Measurements from ENCODE around the gene DIPK2A.

Gene DIPK2A, protein sequence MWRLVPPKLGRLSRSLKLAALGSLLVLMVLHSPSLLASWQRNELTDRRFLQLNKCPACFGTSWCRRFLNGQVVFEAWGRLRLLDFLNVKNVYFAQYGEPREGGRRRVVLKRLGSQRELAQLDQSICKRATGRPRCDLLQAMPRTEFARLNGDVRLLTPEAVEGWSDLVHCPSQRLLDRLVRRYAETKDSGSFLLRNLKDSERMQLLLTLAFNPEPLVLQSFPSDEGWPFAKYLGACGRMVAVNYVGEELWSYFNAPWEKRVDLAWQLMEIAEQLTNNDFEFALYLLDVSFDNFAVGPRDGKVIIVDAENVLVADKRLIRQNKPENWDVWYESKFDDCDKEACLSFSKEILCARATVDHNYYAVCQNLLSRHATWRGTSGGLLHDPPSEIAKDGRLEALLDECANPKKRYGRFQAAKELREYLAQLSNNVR

GRCh38 chr3:143971359-143972154 is at the start of gene DIPK2A:
TSS of gene DIPK2A (plus strand) at chr3:143971823. CDS start at chr3:143972333, 510 bp downstream.
- peak; percentile 94 for DNase-seq (ENCODE audit: low read depth)

DNA sequence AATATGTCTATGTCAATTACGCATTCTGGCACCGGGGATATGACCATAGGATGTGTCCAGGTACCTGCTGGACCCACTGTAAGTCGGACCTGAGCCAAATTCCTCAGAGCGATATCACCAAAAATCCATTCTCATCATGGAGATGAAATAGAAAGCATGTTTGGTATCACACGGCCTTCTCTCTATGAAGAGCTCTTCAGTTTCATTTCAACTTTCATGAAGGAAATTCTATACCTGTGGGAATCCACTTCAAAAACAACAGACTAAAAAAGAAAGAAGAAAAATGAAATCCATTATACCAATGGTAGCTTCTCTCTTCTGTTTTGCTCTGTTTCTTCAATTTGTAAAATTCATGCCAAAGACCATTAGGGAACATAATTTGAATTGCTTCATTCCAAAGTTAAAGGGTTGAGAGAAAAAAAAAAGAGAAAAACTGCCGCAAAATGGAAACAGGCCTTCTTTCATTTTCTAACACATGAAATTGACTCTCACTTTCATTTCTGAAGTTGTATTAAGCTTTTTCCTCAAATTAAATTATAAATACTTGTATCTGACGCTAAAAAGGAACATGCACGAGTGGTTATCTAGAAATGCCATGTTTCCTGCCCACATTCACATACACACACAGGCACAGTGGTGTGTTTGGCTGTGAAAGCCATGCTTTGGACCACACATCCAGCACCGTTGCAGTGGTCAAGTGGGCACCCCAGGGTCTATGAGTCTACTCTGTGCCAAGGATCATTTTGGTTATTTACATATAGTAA is 46.9 kb upstream of the DIPK2A start:
- no peak for DNase-seq (ENCODE audit: low read depth)

GRCh38 chr3:143928056-143928455 is 43.6 kb upstream of the DIPK2A start:
- no peak for DNase-seq (ENCODE audit: low read depth)

GRCh38 chr3:143928541-143929255 is 42.9 kb upstream of the DIPK2A start:
- no peak for DNase-seq (ENCODE audit: low read depth)

- DNase-seq (ENCODE audit: low read depth), result no peak
Observed at GRCh38 chr3:143934791-143935190, 36.8 kb upstream of the DIPK2A start.

DNA sequence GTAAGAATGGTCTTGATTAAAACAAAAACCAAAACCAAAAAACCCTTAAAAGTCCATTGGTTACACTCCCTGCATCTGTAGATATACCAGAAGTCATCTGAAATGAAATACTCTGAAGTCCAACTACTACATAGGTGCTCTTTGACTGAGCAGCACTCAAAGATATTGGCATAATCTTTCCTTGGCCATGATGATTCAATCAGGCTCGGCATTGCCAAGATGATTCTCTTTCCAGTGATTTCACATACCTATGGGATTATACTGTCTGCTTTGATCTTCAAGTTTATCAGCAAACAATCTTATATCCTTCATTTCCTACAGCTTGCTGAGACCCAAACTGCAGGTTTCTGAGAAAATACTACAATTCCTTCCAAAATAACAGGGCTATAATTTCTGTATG is 35.9 kb upstream of the DIPK2A start:
- no peak for DNase-seq (ENCODE audit: low read depth)

DNA sequence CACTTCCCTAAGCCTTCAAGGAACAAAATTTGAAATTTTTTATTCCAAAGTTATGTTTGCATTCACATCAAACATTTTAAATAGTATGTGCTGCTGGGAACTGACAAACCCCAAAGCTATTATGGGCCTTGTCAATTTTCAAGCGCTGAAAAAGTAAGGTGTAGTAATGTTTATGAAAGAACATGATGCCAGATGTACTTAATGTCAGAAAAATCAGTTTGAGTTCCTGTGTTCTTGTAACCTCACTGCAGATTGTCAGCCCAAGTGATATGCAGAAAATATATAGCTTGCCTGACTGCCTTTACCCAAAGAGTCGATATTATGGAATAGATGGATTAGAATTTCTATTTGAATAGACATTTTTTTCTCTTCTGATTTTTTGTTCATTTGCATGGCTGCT is 20.8 kb upstream of the DIPK2A start:
- DNase-seq (ENCODE audit: low read depth), result no peak

DNA sequence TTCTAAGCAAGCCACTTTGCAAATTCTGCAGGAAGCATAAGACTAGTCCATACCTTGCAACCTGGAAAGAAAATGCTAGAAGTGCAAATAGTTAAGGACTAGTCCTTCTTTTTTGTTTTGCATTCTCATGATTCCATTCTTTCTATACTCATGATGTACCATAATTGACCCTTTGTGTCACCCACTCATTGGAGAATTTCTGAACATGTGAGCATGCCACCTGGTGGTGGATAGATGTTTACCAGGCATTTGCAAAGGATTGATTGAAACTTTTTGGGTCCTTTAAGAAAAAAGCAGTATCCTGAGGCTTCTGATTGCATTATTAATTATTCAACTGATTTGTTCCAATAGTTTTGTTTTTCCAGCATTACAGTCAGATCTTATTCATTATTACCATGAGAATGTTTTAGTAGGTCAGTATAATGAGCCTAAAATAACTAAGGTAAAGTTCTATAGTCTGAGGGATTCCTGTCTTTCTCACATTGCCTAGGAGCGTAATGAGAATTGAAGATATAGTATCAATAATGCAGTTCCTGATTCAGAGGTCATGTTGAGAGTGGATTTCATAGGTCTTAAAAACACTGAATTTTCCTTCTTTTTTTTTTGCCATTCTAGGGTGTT is 20.2 kb upstream of the DIPK2A start:
- DNase-seq (ENCODE audit: low read depth), result no peak

DNA sequence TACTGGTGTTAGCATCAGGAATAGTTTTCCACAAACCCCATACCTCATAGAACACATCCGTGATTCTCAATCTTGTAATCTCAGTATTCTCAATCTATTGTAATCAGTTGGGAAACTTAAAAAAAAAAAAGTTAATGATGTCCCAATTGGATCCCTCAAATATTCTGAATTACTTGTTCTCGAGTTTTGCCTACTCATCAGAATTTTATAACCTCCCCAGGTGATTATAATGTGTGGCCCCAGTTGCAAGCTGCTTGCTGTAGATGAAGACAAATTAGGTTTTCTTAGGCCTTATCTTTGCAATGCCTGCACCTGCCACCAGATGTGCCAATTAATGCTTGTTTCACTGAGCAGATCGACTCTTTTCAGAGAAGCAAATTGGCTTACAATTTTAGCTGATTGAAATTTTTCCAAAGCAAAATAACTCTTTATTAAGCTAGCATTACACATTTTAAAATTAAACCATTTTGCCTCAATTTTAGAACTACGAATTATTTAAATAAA is 19.0 kb upstream of the DIPK2A start:
- no peak for DNase-seq (ENCODE audit: low read depth)

GRCh38 chr3:143955113-143955512 is 16.5 kb upstream of the DIPK2A start:
- DNase-seq (ENCODE audit: low read depth), result no peak

- DNase-seq (ENCODE audit: low read depth), result no peak
Observed at GRCh38 chr3:143956838-143957237, 14.8 kb upstream of the DIPK2A start.

DNA sequence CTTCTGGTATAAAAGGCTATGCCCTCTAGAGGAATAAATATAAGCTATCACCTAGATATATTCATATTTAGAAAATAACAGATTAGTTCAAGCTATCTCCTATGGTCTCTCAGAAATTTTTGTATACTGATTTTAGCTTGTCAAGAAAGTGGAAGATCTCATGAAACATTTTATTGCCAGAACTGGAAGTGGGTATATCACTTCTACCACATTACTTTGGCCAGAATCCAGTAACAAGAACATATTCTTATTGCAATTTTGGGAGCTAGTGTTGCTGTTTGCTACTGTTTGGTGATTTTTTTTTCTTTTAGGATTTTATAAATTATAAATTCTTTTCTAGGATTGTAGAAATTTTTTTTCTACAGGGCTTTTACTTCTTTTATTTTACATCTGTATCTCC is 14.2 kb upstream of the DIPK2A start:
- no peak for DNase-seq (ENCODE audit: low read depth)

DNA sequence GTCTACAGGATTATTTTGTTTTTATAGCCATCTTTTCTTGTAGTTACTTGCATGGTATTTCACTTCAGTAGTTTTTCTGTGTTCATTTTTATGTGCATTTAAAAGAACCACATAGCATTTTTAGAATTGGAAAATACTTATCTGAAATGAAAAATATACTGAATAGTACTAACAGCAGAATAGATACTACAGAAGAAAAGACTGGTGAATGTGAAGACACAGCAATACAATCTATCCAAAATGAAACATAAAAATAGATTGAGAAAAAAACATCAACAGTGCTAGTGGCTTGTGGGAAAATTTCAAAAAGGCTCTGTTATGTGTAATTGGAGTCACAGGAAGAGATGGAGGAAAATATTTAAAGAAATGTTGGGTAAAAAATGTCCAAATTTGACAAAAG is 12.7 kb upstream of the DIPK2A start:
- DNase-seq (ENCODE audit: low read depth), result no peak

- DNase-seq (ENCODE audit: low read depth), result no peak
Observed at GRCh38 chr3:143961342-143961741, 10.3 kb upstream of the DIPK2A start.

- no peak for DNase-seq (ENCODE audit: low read depth)
Observed at GRCh38 chr3:143963946-143964345, 7.7 kb upstream of the DIPK2A start.

DNA sequence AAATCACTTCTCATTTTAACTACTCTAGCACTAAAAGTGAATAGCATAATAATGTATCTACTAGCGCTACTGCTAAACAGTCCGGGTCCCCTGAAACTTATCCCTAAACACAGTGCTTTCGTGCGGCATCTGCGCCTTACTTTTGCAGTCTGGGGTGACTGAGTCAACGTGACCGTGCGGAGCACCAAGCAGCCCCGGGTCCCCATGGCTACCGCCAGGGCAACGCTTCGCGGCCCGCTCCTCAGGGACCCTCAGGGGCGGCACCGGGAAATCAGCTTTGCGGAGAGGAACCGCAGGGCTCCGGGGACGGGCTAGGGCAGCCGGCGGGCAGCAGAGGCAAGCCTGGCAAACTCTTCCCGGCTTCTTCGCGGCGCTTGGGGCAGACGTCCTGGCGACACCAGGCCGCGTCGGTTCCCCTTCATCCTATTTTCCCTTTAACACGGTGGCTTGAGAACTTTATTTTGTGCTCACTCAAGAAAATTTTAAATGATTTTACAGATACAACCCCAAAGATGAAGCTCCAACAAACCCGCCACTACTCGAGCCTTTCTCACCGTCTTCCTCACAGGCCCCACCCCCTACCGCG is 757 bp upstream of the DIPK2A start:
- DNase-seq (ENCODE audit: low read depth), result peak; percentile 52

DNA sequence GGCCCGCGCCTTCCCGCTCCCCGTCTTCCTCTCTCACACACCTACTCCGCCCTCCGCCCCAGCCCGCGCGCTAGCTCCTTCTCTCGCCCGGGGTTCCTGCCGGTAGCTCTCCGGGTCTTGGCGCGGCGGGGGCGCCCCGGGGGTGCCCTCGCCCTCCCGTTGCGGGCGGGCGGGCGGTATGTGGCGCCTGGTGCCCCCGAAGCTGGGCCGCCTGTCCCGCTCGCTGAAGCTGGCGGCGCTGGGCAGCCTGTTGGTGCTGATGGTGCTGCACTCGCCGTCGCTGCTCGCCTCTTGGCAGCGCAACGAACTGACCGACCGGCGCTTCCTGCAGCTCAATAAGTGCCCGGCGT is 507 bp downstream of the DIPK2A start:
- no peak for DNase-seq (ENCODE audit: low read depth)

DNA sequence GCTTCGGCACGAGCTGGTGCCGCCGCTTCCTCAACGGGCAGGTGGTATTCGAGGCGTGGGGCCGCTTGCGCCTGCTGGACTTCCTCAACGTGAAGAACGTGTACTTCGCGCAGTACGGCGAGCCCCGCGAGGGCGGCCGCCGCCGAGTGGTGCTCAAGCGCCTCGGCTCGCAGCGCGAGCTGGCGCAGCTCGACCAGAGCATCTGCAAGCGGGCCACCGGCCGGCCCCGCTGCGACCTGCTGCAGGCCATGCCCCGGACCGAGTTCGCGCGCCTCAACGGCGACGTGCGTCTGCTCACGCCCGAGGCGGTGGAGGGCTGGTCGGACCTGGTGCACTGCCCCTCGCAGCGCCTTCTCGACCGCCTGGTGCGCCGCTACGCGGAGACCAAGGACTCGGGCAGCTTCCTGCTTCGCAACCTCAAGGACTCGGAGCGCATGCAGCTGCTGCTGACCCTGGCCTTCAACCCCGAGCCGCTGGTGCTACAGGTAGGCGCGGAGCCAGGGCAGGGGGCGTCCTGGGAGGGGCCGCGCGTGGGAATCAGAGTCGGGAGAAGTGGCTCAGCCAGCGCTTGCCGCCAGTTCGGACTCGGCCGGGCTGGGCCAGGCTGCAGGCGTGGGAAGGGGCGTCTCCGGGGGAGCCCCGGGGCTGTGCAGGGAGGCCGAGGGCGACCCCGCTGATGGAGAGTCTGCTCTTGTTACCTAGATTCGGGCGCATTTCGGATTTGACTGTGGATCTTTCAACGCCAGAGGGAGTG is 1.1 kb downstream of the DIPK2A start:
- peak; percentile 53 for DNase-seq (ENCODE audit: low read depth)

DNA sequence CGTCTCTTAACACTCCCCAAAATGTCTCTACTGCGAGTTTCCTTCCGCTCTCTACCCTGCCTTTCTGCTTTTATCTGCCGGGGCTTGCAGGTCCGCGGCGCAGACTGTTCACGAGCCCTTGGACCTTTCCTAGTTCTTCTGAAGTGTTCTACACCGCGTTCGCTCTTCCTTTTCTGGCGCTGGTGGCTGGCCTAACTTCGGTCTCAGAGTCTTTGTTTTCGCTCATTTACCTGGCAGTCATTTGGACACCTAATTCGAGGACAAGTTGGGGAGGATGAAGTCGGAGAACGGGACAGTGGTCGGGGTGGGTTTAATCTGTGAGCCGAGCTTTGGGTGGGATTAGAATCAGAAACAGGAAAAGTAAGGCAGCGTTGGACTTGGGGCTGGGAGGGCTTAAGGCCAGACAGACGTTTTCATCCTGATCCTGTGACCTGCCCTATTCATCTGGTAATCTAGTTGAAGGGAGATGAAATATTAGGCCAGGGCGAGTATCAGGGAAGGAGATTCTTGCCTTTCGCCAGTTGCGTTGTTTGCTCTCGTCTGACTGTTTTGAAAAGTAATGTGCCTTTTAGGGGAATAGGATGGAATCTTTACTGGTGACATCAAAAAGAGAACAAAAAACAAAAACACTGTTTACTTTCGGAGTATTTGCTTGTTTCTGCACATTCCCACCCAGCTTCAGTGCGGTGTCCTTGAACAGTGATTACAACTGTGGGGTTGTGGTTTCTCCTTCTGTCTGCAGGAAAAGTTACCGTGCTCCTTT is 1.8 kb downstream of the DIPK2A start:
- peak; percentile 48 for DNase-seq (ENCODE audit: low read depth)
